DMS 273 (cell line): ENCODE results near the gene PPP1R9A.

Source experiments
- DNase-seq: peaks from one replicate; lab custom pipeline; 2025; ENCODE audit not compliant: unreplicated experiment; lab: John Stamatoyannopoulos, UW

PPP1R9A gene

GRCh38 chr7:95312561-95312960 is 405.2 kb downstream of the PPP1R9A start:
- DNase-seq, result no peak

GRCh38 chr7:95316588-95316987 is 409.2 kb downstream of the PPP1R9A start:
- DNase-seq, result no peak

- DNase-seq, result peak; percentile 36
Measured at GRCh38 chr7:95317546-95317945, 410.2 kb downstream of the PPP1R9A start.

GRCh38 chr7:95317966-95318365 is 410.6 kb downstream of the PPP1R9A start:
- DNase-seq, result no peak

- peak; percentile 85 for DNase-seq
Measured at GRCh38 chr7:95318501-95319100, 411.2 kb downstream of the PPP1R9A start.

- no peak for DNase-seq
Measured at GRCh38 chr7:95319570-95319969, 412.2 kb downstream of the PPP1R9A start.

- no peak for DNase-seq
Measured at GRCh38 chr7:95320651-95321050, 413.3 kb downstream of the PPP1R9A start.

- no peak for DNase-seq
Measured at GRCh38 chr7:95321720-95322119, 414.3 kb downstream of the PPP1R9A start.

- DNase-seq, result no peak
Measured at GRCh38 chr7:95322396-95322795, 415.0 kb downstream of the PPP1R9A start.

GRCh38 chr7:95322854-95323253 is 415.5 kb downstream of the PPP1R9A start:
- DNase-seq, result no peak

GRCh38 chr7:95323410-95324129 is 416.2 kb downstream of the PPP1R9A start:
- no peak for DNase-seq

- DNase-seq, result no peak
Measured at GRCh38 chr7:95324431-95324830, 417.0 kb downstream of the PPP1R9A start, which contains the start of gene PON1. Gene PON1, minus strand, starts transcription at chr7:95324532. Its CDS starts 57 bp downstream, at chr7:95324475.

GRCh38 chr7:95327356-95327755 is 420.0 kb downstream of the PPP1R9A start:
- DNase-seq, result no peak

- no peak for DNase-seq
Measured at GRCh38 chr7:95330204-95330960, 423.0 kb downstream of the PPP1R9A start.

- DNase-seq, result no peak
Measured at GRCh38 chr7:95330961-95331337, 423.6 kb downstream of the PPP1R9A start.

- no peak for DNase-seq
Measured at GRCh38 chr7:95334447-95334846, 427.1 kb downstream of the PPP1R9A start.

- no peak for DNase-seq
Measured at GRCh38 chr7:95335093-95335492, 427.7 kb downstream of the PPP1R9A start.

GRCh38 chr7:95338832-95339231 is 431.4 kb downstream of the PPP1R9A start:
- no peak for DNase-seq

- peak; percentile 40 for DNase-seq
Measured at GRCh38 chr7:95340491-95340890, 433.1 kb downstream of the PPP1R9A start.

- DNase-seq, result no peak
Measured at GRCh38 chr7:95342029-95342428, 434.6 kb downstream of the PPP1R9A start.

GRCh38 chr7:95342642-95343307 is 435.4 kb downstream of the PPP1R9A start:
- no peak for DNase-seq
